Pancreas (tissue), 10 donors: ENCODE results near the gene MRPS5. TPM values are rescaled to one million over a fixed set of nuclear protein-coding genes. Genes with fewer than 3 reads are reported as not detected.

Experiments
- ATAC-seq, 4 donors: fragments of 200-7000 bp; cut with Tn5 transposase; one replicate each; pipeline versions ENCODE4 v1.8.0 to v1.9.1; 2020; ENCODE audit warnings: mild to moderate bottlenecking in 4 of 4, moderate library complexity in 4 of 4
- DNase-seq, 6 donors: peaks; one replicate each; pipeline ENCODE4 v3.0.0-alpha.2; 2020
- FAIRE-seq: peaks from 2 replicates; lab custom pipeline; 2012; peaks lifted over from hg19 to GRCh38; lab: Jason Lieb, UNC
- H3K27ac ChIP-seq, 4 donors: fragments of 200-600 bp; sonication (generic); 1 replicate in 3 of 4; 2 replicates in 1 of 4; pipeline versions ENCODE4 v1.5.0 to v1.8.0; 2020
- H3K27me3 ChIP-seq, 4 donors: fragments of 200-600 bp; one replicate each; pipeline ENCODE4 v1.8.0; 2021
- H3K36me3 ChIP-seq, 3 donors: fragments of 200-600 bp; sonication (generic) in 1 of 3; one replicate each; pipeline versions ENCODE4 v1.5.0 to v1.8.0; 2020 to 2021
- H3K4me1 ChIP-seq, 3 donors: fragments of 200-600 bp; one replicate each; pipeline ENCODE4 v1.8.0; 2021
- H3K4me3 ChIP-seq, 4 donors: fragments of 200-600 bp; sonication (generic) in 2 of 4; one replicate each; pipeline versions ENCODE4 v1.5.0 to v1.8.0; 2020 to 2021
- H3K9me3 ChIP-seq, 4 donors: fragments of 200-600 bp; one replicate each; pipeline ENCODE4 v1.8.0; 2021
- CTCF ChIP-seq, 4 donors: fragments of 200-600 bp; sonication (generic) in 3 of 4; IDR thresholded peaks; one replicate each; pipeline versions ENCODE4 v1.5.0 to v1.8.0; 2021; ENCODE audit warnings: antibody characterized with exemption in 4 of 4
- WGBS, 2 donors: extraction: QIAGEN DNeasy Blood & Tissue Kit; methylation state at CpG; one replicate each; pipeline ENCODE4 v1.1.7; 2013; 5-methylcytosine and 5-hydroxymethylcytosine counted together
- intact Hi-C, 3 donors: fragments of 100-400 bp; cut with DNase I; formaldehyde crosslinking; loops; one replicate each; pipeline versions ENCODE4 v1.11.1 to v1.14.2; 2022
- polyA plus RNA-seq, 2 donors: library from polyadenylated mRNA; stranded (reverse); fragments of 200-250 nt; gene quantifications; one replicate each; pipeline ENCODE4 v1.2.3, GENCODE V29; 2013
- total RNA-seq, 6 donors: library from RNA; stranded (reverse); fragmentation: NEBNext Ultra II Directional in 4 of 6; extraction: Animal tissue kit (Norgen Biotek cat#: 25700) in 4 of 6; gene quantifications; one replicate each; pipeline versions ENCODE4 v1.2.1 to v1.2.4, GENCODE V29; 2021 to 2023
- donor health status: healthy with polysubstance abuse.
- donor health status: DM: no; HTN: no; CAD: no; lungs with moderate emphysema.
- donor health status: DM: no; HTN: no; CAD: no.
- donor health status: control.
- donor health status: control.
- donor health status: Bipolar disorder and iron deficiency.
- donor health status: DM: yes; HTN: yes; CAD: no.
- donor health status: DM: no; HTN: no; CAD: no.
- donor health status: DM: no; HTN: no; CAD: no.
- donor health status: DM: yes; HTN: yes; CAD: no.

The MRPS5 gene
- total and polyA plus RNA-seq, 8 donors, result 14.8 to 55.2 (median 19.9) TPM

DNA sequence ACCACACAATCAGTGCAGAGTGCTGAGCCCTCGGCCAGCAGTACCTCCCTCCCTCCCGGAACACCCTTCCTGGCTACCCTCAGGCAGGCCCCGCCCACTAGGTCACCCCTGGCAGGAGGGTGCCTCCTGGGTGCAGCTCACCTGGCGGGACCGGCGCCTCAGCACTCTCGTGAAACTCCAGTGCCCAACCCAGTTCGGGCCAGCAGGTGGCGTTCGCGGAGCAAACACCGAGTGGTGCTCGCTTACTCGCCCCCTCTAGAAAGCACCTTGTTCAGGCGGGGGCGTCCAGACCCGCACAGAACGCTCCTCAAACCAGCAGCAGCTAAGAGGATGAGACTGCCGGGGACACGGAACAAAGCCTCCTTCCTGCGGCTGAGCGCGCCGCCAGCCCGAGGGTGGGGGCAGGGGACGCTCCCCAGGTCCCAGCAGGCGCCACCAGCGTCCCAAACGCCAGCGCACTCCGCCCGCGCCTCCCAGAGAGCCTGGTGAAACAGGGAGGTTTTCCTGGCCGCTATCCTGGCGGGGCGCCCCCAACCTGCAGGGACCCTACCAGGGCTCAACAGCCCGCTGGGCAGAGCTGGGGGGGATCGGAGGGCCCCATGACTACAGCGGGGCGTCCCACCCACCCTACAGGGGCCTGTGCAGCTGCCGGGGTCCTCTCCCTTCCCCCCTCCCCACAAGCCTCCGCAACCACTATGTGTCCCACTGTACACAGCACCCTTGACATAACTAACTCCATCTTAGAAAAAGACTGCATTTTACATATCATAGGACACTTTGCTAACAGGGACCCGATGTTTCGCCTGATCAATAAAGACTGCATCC is 44.7 kb downstream of the MRPS5 start:
- FAIRE-seq, result no peak
- peak; percentile 96 to 99 (median 98) for ATAC-seq
- Histone ChIP-seq H3K27ac (no peak overlapping the region), H3K27me3 (no peaks in the 10 kb centered on the region), H3K4me1 (peaks cover 0 to 3% (median 0%) of the 10 kb centered on the region in 3 donors), H3K4me3 (peak overlapping the region; percentile 23 to 56 (median 46)), H3K9me3 (no peaks in the 10 kb centered on the region), H3K36me3 (no peaks in the 10 kb centered on the region)
- intact Hi-C loops, result no loop called here
- 4 to 6% methylated on average over 37 to 44 of the region's 44 CpGs for WGBS, 2 donors
- peak; percentile 85 to 95 (median 89) for DNase-seq
- peak; percentile 76 to 88 (median 82) for TF ChIP-seq CTCF (IDR thresholded peaks at IDR 0.05)

GRCh38 chr2:95075440-95076132 is 46.0 kb downstream of the MRPS5 start:
- TF ChIP-seq CTCF (IDR thresholded peaks at IDR 0.05), result no peak
- ATAC-seq, result no peak
- Histone ChIP-seq H3K9me3 (no peaks in the 10 kb centered on the region), H3K27me3 (no peaks in the 10 kb centered on the region), H3K36me3 (no peaks in the 10 kb centered on the region), H3K27ac (no peak overlapping the region), H3K4me3 (no peak overlapping the region), H3K4me1 (peaks cover 0 to 3% (median 0%) of the 10 kb centered on the region in 3 donors)
- DNase-seq, result no peak
- WGBS, 2 donors, result 61 to 76% methylated on average over 8 of the region's 8 CpGs
- no peak for FAIRE-seq
- intact Hi-C loops, result no loop called here

DNA sequence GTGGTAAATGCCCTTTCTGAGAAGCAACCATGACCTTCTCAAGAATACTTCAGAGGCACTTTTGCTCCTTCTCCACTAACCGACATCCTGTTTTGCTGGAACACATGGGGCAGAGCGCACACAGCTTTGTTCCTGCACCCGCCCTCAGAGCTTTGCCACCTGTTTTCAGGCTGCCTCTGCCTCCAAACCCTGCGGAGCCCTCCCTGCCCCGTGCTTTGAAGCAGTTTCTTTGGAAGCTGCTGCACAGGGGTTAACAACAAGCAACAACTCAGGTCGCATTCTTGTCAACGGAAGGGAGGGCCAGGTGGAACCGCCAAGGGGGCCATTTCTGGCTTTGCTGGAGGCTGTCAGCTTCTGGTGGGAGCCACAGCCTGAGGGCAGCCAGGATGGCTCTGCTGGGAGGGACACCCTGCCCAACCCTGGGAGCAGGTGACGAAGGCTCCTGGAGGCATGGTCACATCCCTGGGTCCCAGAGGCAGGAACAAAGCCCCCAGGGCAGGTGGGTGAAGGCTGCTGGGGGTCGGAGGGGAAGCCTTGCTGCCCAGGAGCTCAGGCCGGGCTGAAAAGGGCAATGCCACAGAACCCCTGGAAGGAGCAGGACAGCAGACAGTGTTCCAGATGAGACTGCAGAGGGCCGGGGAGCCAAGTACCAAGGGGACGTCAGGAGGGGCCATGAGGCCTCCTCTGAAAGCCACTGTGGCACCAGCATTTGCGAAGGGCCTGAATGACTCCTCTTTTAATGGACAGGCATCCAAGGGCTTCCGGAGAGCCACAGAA is 46.8 kb downstream of the MRPS5 start:
- ATAC-seq (no peak), DNase-seq (no peak), FAIRE-seq (no peak)
- Histone ChIP-seq H3K4me1 (peaks cover 0 to 3% (median 0%) of the 10 kb centered on the region in 3 donors), H3K36me3 (no peaks in the 10 kb centered on the region), H3K27me3 (no peaks in the 10 kb centered on the region), H3K4me3 (no peak overlapping the region), H3K27ac (no peak overlapping the region), H3K9me3 (no peaks in the 10 kb centered on the region)
- intact Hi-C loops, result no loop called here
- no peak for TF ChIP-seq CTCF (IDR thresholded peaks at IDR 0.05)
- 63 to 68% methylated on average over 15 of the region's 15 CpGs for WGBS, 2 donors

DNA sequence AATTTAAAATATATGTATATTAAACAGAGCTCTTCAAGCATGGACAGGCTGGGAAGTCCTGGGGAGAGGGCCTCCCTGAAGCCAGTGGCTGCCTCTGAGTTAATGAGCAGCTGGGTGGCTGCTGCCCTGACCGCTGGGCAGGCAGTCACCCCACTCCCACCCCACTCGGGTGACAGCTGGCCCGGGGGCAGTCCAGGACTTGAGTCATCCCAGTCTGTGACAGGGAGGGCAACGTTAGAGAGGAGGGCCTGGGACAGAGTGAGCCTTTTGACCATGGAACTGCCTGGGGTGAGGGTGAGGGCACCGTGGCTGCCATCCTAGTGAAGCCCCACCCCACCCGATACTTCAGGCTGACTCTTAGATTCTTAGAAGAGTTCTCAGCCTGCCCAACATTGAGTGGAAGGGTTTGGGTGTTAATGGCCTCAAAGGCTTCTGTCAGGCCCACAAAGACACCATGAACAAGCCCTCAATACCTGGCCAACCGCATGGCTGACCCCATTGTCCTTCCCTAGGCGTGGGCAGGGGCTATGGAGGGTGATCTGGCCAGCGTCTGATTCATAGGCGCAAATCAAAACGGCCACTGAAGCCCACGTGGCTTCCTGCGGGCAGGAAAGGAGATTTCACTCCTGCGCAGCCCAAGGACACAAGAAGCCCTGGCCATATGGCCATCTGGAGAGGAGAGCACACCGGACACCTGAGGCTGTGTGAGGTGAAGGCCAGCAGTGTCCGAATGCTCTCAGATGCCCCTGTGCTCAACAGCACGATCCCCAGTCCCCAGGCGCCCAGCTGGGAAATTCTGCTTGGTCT is 47.5 kb downstream of the MRPS5 start:
- H3K4me1 ChIP-seq, result peaks cover 0 to 3% (median 0%) of the 10 kb centered on the region in 3 donors
- no peak for FAIRE-seq
- no peak overlapping the region for H3K4me3 ChIP-seq
- ATAC-seq, result no peak
- no peak overlapping the region for H3K27ac ChIP-seq
- no peaks in the 10 kb centered on the region for H3K36me3 ChIP-seq
- DNase-seq, result no peak
- intact Hi-C loops, result no loop called here
- no peak for TF ChIP-seq CTCF (IDR thresholded peaks at IDR 0.05)
- no peaks in the 10 kb centered on the region for H3K9me3 ChIP-seq
- no peaks in the 10 kb centered on the region for H3K27me3 ChIP-seq
- WGBS, 2 donors, result 64 to 70% methylated on average over 18 of the region's 18 CpGs
